M059J (cell line): ENCODE measurements around the gene COMP. TPM values are rescaled to one million over a fixed set of nuclear protein-coding genes. Genes with fewer than 3 reads are reported as not detected.

Experiments used
- total RNA-seq: library from RNA; depleted of rRNA; stranded (reverse); fragments of >200 nt; shearing (Covaris generic); gene quantifications from 2 replicates; pipeline ENCODE4 v1.2.3, GENCODE V29; 2014; rRNA removed

Gene COMP
- total RNA-seq, 1 experiment from 2014 or later = not detected

Other genes starting within 250 kb of the COMP start
- gene FKBP8, start 247.7 kb downstream of the COMP start, total RNA-seq = 209 and 297 TPM in 2 replicates
- gene KXD1, start 233.4 kb downstream of the COMP start, total RNA-seq = 114 and 124 TPM in 2 replicates
- 910 and 1,251 TPM in 2 replicates for gene UBA52, start 219.4 kb downstream of the COMP start, total RNA-seq
- 62.5 and 89.3 TPM in 2 replicates for gene REX1BD, start 202.5 kb downstream of the COMP start, total RNA-seq
- 0.49 and 0.57 TPM in 2 replicates for gene CRLF1, start 184.5 kb downstream of the COMP start, total RNA-seq
- 0.05 TPM in 1 of 2 replicates, not detected in the other for gene TMEM59L, start 178.4 kb downstream of the COMP start, total RNA-seq
- gene KLHL26, start 154.3 kb downstream of the COMP start, total RNA-seq = 2.2 and 3.6 TPM in 2 replicates
- gene CRTC1, start 107.6 kb downstream of the COMP start, total RNA-seq = 0.64 and 2.8 TPM in 2 replicates
- 85.4 and 131 TPM in 2 replicates for gene UPF1, start 40.7 kb upstream of the COMP start, total RNA-seq
- gene CERS1, start 104.9 kb upstream of the COMP start, total RNA-seq = 0.98 and 1.1 TPM in 2 replicates
- 334 and 499 TPM in 2 replicates for gene COPE, start 128.1 kb upstream of the COMP start, total RNA-seq
- gene DDX49, start 128.4 kb upstream of the COMP start, total RNA-seq = 75.5 and 76.5 TPM in 2 replicates
- gene HOMER3, start 149.9 kb upstream of the COMP start, total RNA-seq = 105 and 141 TPM in 2 replicates
- 31.8 and 49.0 TPM in 2 replicates for gene SUGP2, start 242.2 kb upstream of the COMP start, total RNA-seq
- 38.2 and 40.3 TPM in 2 replicates for gene ARMC6, start 242.3 kb upstream of the COMP start, total RNA-seq